ENCODE data around the gene SPECC1.

GRCh38 chr17:20293501-20293900 lies 284.3 kb downstream of the SPECC1 start:
- TF ChIP-seq THAP7 (CRISPR knock-in tag; IDR thresholded peaks at IDR 0.05) (no peak), HOXA7 (CRISPR knock-in tag; IDR thresholded peaks at IDR 0.05) (no peak), RAD21 (CRISPR knock-in tag; IDR thresholded peaks at IDR 0.05) (no peak), ATF1 (CRISPR knock-in tag; IDR thresholded peaks at IDR 0.05) (no peak), CEBPG (CRISPR knock-in tag; IDR thresholded peaks at IDR 0.05) (no peak), KAT8 (CRISPR knock-in tag; IDR thresholded peaks at IDR 0.05) (no peak)
